ENCODE measurements around the gene CDH23.

Gene CDH23

DNA sequence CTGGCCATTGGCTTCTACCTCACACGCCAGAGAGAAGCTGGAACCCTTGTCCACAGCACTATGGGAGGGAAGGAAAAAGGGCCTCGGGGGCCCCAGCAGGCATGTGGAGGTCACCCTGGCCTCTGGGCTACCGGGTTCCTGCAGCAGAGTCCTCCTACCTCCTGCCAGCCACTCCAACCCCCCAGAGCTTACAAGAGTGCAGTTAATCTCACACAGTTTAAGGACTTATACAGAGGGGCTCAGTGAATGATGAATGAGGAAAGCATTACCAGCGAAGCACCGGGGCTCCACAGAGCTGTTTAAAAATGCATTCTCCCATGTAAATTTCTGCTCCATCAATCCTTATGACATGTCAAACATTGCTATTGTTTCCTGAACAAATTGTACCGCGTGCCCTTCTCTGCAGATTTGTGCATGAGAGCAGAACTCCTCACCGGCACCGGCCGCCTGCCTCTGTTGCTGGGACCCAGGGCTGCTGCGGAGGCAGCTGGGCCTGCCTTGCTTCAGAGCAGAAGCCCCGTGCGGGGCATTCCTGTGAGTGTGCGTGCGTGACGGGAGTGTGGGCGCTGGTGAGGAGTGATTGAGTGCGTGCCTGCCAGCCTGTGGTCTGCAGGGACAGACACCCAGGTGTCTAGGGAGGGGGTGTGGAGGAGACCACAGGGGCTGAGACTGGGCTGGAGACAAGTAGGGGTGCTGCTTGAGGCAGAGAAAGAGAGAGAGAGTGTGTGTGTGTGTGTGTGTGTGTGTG, 270.1 kb downstream of the CDH23 start:
- TF ChIP-seq, protein P1, sequence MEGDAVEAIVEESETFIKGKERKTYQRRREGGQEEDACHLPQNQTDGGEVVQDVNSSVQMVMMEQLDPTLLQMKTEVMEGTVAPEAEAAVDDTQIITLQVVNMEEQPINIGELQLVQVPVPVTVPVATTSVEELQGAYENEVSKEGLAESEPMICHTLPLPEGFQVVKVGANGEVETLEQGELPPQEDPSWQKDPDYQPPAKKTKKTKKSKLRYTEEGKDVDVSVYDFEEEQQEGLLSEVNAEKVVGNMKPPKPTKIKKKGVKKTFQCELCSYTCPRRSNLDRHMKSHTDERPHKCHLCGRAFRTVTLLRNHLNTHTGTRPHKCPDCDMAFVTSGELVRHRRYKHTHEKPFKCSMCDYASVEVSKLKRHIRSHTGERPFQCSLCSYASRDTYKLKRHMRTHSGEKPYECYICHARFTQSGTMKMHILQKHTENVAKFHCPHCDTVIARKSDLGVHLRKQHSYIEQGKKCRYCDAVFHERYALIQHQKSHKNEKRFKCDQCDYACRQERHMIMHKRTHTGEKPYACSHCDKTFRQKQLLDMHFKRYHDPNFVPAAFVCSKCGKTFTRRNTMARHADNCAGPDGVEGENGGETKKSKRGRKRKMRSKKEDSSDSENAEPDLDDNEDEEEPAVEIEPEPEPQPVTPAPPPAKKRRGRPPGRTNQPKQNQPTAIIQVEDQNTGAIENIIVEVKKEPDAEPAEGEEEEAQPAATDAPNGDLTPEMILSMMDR (IDR thresholded peaks at IDR 0.05; ENCODE audit: borderline replicate concordance, insufficient read depth, low read depth, low read length) = no peak
- H3K4me3 ChIP-seq (ENCODE audit: low read depth, low read length) = no peak overlapping the region

DNA sequence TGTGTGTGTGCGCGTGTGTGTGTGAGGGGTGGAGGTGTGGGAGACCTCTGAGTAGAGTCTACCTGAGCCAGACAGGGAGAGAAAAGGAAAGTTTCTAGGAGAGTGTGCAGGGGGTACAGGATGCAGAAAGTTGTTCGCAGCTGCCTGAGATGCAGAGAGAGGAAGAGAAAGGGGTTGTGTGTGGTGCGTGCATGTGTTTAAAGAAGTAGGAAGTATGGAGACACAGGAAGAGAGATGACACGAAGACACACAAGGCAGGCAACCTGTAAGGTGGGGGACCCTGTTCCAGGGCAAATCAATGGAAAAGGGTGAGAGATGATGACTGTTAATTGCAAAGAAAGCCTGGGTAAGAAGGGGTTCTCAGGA, 270.6 kb downstream of the CDH23 start:
- TF ChIP-seq, protein P1 (IDR thresholded peaks at IDR 0.05; ENCODE audit: borderline replicate concordance, insufficient read depth, low read depth, low read length) = no peak
- no peak overlapping the region for H3K4me3 ChIP-seq (ENCODE audit: low read depth, low read length)

DNA sequence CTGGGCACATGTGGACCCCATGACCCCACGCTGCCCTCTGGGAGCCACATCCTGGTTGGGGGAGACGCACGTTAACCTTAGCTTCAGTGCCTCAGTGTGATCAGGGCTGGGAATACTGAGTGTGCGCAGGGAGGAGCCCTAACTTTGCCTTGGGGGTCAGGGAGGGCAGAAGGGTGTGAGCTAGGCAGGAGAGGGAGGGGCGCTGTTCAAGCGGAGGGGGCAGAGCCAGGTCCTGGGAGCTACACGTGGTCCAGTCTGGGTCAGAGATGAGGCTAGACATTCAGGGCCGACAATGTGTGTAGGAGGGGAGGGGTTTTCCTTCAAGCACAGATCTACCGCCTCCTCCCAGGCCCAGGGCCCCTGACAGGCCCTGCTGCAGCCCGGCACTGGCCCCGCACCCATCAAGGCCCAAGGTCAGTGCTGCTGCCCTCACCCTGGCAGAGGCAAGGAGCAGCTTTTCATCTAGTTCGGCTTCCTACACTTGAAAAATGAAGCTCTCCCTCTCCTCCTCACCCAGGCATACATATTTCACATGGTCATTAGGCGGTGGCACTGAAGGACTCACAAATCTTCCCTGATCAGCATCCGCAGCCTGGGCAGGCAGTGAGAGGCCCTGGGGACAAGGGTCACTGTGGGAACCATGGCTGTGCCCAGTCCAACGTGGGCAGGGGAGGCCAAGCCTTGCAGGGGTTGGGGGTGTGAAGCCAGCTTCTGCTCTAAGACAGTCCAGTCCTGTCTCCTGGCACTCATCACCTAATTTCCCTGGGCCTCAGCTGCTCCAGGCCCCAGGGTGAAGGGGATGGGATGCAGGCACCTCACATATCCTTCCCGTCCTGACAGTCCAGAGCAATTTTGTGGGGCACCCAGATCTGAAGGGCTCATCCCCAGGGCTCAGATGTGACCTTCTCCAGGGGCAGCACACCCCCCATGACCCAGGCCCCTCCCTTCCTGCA, 275.6 kb downstream of the CDH23 start:
- H3K4me3 ChIP-seq (ENCODE audit: low read depth, low read length) = no peak overlapping the region
- TF ChIP-seq, protein P1 (IDR thresholded peaks at IDR 0.05; ENCODE audit: borderline replicate concordance, insufficient read depth, low read depth, low read length) = no peak

DNA sequence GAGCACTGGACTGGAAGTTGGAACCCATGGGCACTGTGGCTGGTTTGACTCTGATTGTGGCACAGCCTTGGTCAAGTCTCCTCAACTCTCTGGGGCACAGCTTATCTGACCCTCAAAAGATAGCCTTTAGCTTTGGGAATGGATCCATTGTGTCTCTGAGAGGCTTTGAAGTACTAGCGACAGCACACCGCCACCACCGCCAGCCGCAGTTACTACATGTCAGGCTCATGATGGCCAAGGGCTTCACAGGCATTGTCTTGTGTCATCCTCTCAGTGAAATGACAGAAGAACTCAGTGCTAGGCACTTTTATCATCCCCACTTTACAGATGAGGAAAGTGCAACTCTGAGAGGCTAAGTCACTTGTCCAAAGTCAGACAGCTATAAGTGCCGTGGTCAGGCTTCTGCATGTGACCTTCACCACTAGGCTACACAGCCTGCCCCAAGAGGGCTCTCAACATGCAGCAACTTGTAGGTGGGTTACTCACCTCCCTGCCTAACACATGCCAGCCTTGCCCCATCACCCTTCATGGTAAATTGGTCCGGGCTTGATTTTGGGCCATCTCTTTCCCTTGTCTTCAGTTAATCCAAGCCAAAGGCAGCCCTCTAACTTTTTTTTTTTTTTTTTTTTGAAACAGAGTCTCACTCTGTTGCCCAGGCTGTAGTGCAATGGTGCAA, 278.7 kb downstream of the CDH23 start:
- no peak overlapping the region for H3K4me3 ChIP-seq (ENCODE audit: low read depth, low read length)
- TF ChIP-seq, protein P1 (IDR thresholded peaks at IDR 0.05; ENCODE audit: borderline replicate concordance, insufficient read depth, low read depth, low read length) = no peak

DNA sequence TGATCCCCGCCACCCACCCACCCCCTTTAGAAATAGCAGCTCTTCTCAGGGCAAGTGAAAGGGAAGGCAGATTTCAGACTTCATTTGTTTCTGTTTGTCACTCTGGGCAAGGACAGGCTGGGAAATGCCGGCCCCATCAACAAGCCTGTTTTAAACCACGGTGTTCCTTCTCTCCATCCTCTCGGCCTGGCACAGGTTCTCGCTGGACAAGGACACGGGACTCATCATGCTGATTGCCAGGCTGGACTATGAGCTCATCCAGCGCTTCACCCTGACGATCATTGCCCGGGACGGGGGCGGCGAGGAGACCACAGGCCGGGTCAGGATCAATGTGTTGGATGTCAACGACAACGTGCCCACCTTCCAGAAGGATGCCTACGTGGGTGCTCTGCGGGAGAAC, 280.5 kb downstream of the CDH23 start:
- TF ChIP-seq, protein P1 (IDR thresholded peaks at IDR 0.05; ENCODE audit: borderline replicate concordance, insufficient read depth, low read depth, low read length) = no peak
- no peak overlapping the region for H3K4me3 ChIP-seq (ENCODE audit: low read depth, low read length)

DNA sequence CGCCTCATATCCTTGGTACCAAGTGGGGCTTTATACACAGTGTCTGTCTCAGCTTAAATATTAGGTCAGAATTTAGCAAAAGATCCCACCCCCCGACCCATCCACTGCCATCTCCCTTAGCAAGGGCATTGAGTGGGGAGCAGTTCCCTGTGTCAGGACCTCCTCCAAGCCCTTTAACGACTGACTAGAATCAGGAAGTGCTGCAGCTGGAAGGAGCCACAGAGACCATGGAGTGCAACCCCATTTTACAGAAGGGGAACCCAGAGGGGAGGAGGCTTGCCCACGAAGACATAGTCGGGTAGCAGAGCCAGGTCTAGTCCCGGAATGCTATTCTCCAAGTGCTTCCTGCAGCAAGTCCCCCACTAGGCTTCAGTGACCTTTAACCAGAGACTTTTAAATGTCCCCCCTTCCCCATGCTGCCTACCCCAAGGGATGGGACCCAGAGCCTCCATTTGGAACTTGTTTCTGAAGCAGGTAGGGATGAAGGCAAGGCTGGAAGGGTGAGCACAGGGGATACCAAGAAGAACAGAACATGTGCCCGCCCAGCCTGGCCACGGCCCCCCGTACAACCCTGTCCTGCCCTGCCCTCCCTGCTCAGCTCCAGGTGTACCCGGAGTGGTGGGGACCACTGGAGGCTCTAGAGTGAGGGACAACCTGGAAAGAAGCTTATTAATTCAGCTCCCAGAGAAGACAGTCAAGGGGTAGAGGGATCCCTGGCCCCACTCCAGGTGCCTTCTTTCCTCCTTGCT, 281.5 kb downstream of the CDH23 start:
- TF ChIP-seq, protein P1 (IDR thresholded peaks at IDR 0.05; ENCODE audit: borderline replicate concordance, insufficient read depth, low read depth, low read length) = no peak
- H3K4me3 ChIP-seq (ENCODE audit: low read depth, low read length) = no peak overlapping the region

All from GM12875 (cell line).